SIG-M5 (cell line): ENCODE results near the gene IL15RA.
"Not testable (repeated sequence)": the region's sequence is repeated elsewhere in the genome, so short reads cannot be mapped to it uniquely, and the experiment has no call there.

ENCODE experiments used
- DNase-seq: peaks from one replicate; lab custom pipeline; 2025; lab: John Stamatoyannopoulos, UW

Gene IL15RA

GRCh38 chr10:5970527-5970926 is 6.8 kb downstream of the IL15RA start:
- no peak for DNase-seq

- no peak for DNase-seq
Observed at GRCh38 chr10:5970066-5970465, 7.3 kb downstream of the IL15RA start.

- DNase-seq: no peak
Observed at GRCh38 chr10:5968681-5969453, 8.5 kb downstream of the IL15RA start.

- DNase-seq: no peak
Observed at GRCh38 chr10:5968037-5968680, 9.2 kb downstream of the IL15RA start.

GRCh38 chr10:5965266-5965665 is 12.1 kb downstream of the IL15RA start:
- DNase-seq: no peak

GRCh38 chr10:5964736-5965135 is 12.6 kb downstream of the IL15RA start:
- DNase-seq: no peak

GRCh38 chr10:5963591-5963990 is 13.8 kb downstream of the IL15RA start:
- no peak for DNase-seq

- no peak for DNase-seq
Observed at GRCh38 chr10:5963071-5963470, 14.3 kb downstream of the IL15RA start.

- not testable (repeated sequence) for DNase-seq
Observed at GRCh38 chr10:5962358-5962940, 14.9 kb downstream of the IL15RA start.

- no peak for DNase-seq
Observed at GRCh38 chr10:5961405-5962100, 15.8 kb downstream of the IL15RA start.

GRCh38 chr10:5960973-5961275 is 16.4 kb downstream of the IL15RA start:
- not testable (repeated sequence) for DNase-seq

GRCh38 chr10:5960070-5960972 is 17.0 kb downstream of the IL15RA start:
- DNase-seq: no peak

- no peak for DNase-seq
Observed at GRCh38 chr10:5959581-5960069, 17.7 kb downstream of the IL15RA start.

GRCh38 chr10:5959142-5959541 is 18.2 kb downstream of the IL15RA start:
- no peak for DNase-seq

GRCh38 chr10:5958675-5959074 is 18.7 kb downstream of the IL15RA start:
- no peak for DNase-seq

- DNase-seq: no peak
Observed at GRCh38 chr10:5958077-5958476, 19.3 kb downstream of the IL15RA start.

GRCh38 chr10:5956146-5956936 is 21.0 kb downstream of the IL15RA start:
- DNase-seq: no peak

GRCh38 chr10:5953676-5954075 is 23.7 kb downstream of the IL15RA start:
- DNase-seq: no peak

- no peak for DNase-seq
Observed at GRCh38 chr10:5952731-5953385, 24.5 kb downstream of the IL15RA start.

GRCh38 chr10:5951721-5952407 is 25.5 kb downstream of the IL15RA start:
- no peak for DNase-seq
